Activated naive CD8-positive, alpha-beta T cell treated with anti-CD3 and anti-CD28 coated beads for 36 hours (primary cell): ENCODE data around the gene VIL1. TPM values are rescaled to one million over a fixed set of nuclear protein-coding genes. Genes with fewer than 3 reads are reported as not detected.

Experiments used
- DNase-seq: peaks from one replicate; pipeline ENCODE4 v3.0.0; 2021
- H3K27ac Mint-ChIP-seq: one replicate; pipeline ENCODE4 v1.8.0; 2022; ENCODE audit warnings: mild to moderate bottlenecking, moderate library complexity, mixed read lengths
- H3K27me3 Mint-ChIP-seq: one replicate; pipeline ENCODE4 v1.8.0; 2022; ENCODE audit warnings: mild to moderate bottlenecking, mixed read lengths
- H3K36me3 Mint-ChIP-seq: one replicate; pipeline ENCODE4 v1.8.0; 2021; ENCODE audit warnings: mild to moderate bottlenecking, mixed read lengths
- H3K4me1 Mint-ChIP-seq: one replicate; pipeline ENCODE4 v1.8.0; 2021; ENCODE audit warnings: mixed read lengths
- H3K4me3 Mint-ChIP-seq: one replicate; pipeline ENCODE4 v1.8.0; 2022; ENCODE audit warnings: mild to moderate bottlenecking, moderate library complexity, mixed read lengths
- H3K9me3 Mint-ChIP-seq: one replicate; pipeline ENCODE4 v1.8.0; 2022; ENCODE audit warnings: mixed read lengths
- total RNA-seq, 2 experiments: library from RNA; stranded (reverse); gene quantifications; one replicate each; pipeline ENCODE4 v1.2.3, GENCODE V29; 2021

Gene VIL1
- total RNA-seq, 2 experiments from 2014 or later = not detected

GRCh38 chr2:218399391-218400166, 19.3 kb upstream of the VIL1 start, which contains the start of gene CTDSP1:
Gene CTDSP1, plus strand, starts transcription at chr2:218399868. Its CDS starts 223 bp downstream, at chr2:218400091.
- Mint-ChIP-seq H3K27me3 (peaks cover 5% of the 10 kb centered on the region), H3K4me3 (peak within 1 kb of the TSS; percentile 93), H3K36me3 (peaks cover 13% of the 10 kb centered on the region), H3K27ac (peak within 1 kb of the TSS; percentile 91), H3K9me3 (no peaks in the 10 kb centered on the region), H3K4me1 (peaks cover 32% of the 10 kb centered on the region)
- peak; percentile 94 for DNase-seq

DNA sequence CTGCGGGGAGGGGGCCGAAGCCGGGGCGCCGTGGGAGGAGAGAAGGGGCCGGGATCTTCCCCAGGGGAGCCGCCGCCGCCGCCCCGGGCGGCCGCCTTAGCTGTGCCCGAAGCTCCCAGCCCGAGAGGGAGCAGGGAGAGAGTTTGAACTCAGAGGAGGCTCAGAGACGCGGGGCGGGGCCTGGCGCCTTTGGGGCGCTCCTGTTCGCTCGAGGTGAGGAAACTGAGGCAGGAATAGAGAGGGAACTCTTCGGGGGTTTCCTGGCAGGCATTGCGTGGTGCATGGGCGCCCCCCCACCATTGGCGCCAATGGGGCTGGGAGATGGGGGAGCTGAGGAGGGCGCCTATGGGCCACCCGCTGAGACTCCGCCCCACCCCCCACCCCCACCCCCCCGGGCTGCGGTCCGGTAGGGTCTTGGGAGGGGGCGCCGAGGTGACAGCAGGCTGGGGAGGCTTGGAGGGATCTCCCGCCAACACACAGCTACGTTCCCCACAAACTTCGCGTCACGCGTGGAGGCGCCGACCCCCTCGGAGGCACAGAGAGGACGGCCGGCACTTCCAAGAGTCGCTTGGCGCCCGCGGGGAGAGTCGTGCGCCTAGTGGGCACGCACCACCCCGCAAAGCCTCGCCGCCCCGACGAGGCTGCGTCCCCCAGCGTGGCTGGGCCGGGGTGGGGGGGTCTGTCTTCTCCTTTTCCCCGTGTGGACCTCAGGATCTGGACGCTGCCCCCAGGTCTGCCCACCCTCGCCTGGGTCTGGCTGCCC, 18.6 kb upstream of the VIL1 start:
- Mint-ChIP-seq H3K4me3 (peak overlapping the region; percentile 93), H3K9me3 (no peaks in the 10 kb centered on the region), H3K27ac (peak overlapping the region; percentile 91), H3K36me3 (peaks cover 19% of the 10 kb centered on the region), H3K27me3 (peaks cover 5% of the 10 kb centered on the region), H3K4me1 (peaks cover 35% of the 10 kb centered on the region)
- peak; percentile 45 for DNase-seq

DNA sequence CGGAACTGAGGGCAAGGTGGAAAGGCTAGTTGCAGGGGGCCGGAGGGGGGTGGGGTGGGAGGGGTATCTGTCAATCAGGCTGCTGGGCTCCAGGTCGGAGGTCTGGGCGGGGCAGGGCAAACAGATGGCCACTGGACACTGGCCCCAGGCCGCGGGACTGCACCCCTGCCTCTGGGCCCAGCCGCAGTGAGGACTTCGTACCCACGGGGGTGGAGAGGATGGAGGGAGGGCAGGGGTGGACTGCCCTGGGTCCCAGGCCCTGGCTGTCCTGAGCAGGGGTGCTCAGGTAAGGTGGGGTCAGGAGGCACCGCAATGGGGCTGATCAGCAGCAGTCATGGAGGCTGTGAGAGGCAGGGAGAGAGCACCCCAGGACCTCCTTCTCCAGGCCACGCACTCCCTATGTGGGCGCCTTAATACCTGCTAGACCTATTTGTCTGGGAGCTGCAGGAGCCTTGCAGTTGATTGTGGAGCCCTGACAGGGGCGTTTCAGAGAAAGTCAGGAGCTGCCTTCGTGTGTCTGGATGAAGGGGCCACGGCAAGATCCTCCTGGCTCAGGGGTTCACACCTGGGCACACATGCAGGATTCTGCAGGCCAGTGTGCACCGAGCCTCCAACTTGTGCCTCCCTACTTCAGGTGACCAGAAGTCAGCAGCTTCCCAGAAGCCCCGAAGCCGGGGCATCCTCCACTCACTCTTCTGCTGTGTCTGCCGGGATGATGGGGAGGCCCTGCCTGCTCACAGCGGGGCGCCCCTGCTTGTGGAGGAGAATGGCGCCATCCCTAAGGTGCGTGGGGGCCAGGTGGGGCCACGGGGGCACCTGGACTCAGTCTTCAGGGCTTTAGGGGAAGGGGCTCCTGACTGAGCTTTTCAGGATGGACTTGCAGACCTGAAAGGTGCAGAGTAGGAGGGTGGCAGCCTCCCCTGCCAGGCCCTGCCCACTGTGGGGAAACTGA, 17.7 kb upstream of the VIL1 start:
- Mint-ChIP-seq H3K36me3 (peaks cover 21% of the 10 kb centered on the region), H3K9me3 (no peaks in the 10 kb centered on the region), H3K27ac (no peak overlapping the region), H3K4me3 (peak overlapping the region; percentile 70), H3K4me1 (peaks cover 38% of the 10 kb centered on the region), H3K27me3 (peaks cover 5% of the 10 kb centered on the region)
- DNase-seq = no peak

DNA sequence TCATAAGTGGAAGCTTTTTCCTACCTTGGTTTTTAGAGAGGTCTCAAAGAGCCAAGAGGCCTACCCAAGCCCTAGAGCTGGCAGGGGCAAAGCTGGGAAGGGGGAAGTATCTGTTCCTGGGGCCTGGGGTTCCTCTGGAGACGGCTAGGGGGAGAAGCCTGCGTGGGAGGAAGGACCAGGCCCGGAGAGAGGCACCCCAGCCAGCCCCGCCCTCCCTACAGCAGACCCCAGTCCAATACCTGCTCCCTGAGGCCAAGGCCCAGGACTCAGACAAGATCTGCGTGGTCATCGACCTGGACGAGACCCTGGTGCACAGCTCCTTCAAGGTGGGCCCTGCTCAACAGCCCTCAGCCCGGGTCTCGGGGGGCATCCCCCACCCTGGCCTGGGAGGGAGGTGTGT, 17.0 kb upstream of the VIL1 start:
- no peak for DNase-seq
- Mint-ChIP-seq H3K9me3 (no peaks in the 10 kb centered on the region), H3K36me3 (peaks cover 21% of the 10 kb centered on the region), H3K27ac (no peak overlapping the region), H3K27me3 (peaks cover 5% of the 10 kb centered on the region), H3K4me3 (no peak overlapping the region), H3K4me1 (peaks cover 37% of the 10 kb centered on the region)

DNA sequence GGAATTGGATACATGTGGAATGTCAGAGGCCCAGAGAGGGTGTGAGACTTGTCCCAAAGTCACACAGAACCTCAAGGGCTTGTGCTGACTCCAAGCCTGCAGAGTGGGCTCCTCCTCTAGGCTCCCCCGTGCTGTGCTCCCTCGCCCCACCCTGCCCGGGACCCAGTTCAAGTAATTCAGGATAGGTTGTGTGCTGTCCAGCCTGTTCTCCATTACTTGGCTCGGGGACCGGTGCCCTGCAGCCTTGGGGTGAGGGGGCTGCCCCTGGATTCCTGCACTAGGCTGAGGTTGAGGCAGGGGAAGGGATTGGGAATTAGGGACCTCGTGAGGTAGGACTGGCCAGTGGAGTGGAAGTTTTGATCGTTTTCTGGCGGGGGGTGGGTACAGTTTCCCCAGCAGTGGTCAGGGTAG, 16.4 kb upstream of the VIL1 start:
- DNase-seq = no peak
- Mint-ChIP-seq H3K27ac (no peak overlapping the region), H3K36me3 (peaks cover 21% of the 10 kb centered on the region), H3K4me3 (no peak overlapping the region), H3K4me1 (peaks cover 36% of the 10 kb centered on the region), H3K27me3 (peaks cover 9% of the 10 kb centered on the region), H3K9me3 (no peaks in the 10 kb centered on the region)

DNA sequence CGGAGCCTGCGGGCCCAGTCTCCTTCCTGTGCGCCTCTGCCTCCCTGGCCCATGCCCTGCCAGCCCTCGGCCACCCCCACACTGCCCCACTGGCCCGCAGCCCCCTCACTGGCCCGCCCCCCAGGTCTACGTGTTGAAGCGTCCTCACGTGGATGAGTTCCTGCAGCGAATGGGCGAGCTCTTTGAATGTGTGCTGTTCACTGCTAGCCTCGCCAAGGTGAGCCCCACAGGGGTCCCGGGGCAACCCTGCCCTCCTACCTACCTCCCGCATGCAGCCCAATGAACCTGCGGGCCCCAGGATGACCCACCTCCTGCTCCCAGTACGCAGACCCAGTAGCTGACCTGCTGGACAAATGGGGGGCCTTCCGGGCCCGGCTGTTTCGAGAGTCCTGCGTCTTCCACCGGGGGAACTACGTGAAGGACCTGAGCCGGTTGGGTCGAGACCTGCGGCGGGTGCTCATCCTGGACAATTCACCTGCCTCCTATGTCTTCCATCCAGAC, 16.0 kb upstream of the VIL1 start:
- Mint-ChIP-seq H3K27me3 (peaks cover 8% of the 10 kb centered on the region), H3K27ac (peak overlapping the region; percentile 54), H3K9me3 (no peaks in the 10 kb centered on the region), H3K4me3 (no peak overlapping the region), H3K4me1 (peaks cover 35% of the 10 kb centered on the region), H3K36me3 (peaks cover 21% of the 10 kb centered on the region)
- no peak for DNase-seq

DNA sequence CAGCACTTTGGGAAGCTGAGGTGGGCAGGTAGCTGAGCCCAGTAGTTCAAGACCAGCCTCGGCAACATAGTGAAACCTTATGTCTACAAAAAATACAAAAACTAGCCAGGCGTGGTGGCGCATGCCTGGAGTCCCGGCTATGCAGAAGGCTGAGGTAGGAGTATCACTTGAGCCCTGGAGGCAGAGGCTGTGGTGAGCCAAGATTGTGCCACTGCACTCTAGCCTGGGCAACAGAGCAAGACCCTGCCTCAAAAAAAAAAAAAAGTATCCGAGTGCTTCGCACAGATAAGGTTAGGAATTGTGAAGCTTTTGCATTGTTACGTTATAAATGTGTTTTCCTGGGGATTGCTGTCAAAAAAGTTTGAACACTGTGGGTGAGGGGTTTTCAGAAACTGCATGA, 15.1 kb upstream of the VIL1 start:
- DNase-seq = no peak
- peaks cover 21% of the 10 kb centered on the region for H3K36me3 Mint-ChIP-seq
- no peak overlapping the region for H3K27ac Mint-ChIP-seq
- peaks cover 13% of the 10 kb centered on the region for H3K27me3 Mint-ChIP-seq
- H3K4me3 Mint-ChIP-seq = no peak overlapping the region
- H3K4me1 Mint-ChIP-seq = peaks cover 36% of the 10 kb centered on the region
- H3K9me3 Mint-ChIP-seq = no peaks in the 10 kb centered on the region

DNA sequence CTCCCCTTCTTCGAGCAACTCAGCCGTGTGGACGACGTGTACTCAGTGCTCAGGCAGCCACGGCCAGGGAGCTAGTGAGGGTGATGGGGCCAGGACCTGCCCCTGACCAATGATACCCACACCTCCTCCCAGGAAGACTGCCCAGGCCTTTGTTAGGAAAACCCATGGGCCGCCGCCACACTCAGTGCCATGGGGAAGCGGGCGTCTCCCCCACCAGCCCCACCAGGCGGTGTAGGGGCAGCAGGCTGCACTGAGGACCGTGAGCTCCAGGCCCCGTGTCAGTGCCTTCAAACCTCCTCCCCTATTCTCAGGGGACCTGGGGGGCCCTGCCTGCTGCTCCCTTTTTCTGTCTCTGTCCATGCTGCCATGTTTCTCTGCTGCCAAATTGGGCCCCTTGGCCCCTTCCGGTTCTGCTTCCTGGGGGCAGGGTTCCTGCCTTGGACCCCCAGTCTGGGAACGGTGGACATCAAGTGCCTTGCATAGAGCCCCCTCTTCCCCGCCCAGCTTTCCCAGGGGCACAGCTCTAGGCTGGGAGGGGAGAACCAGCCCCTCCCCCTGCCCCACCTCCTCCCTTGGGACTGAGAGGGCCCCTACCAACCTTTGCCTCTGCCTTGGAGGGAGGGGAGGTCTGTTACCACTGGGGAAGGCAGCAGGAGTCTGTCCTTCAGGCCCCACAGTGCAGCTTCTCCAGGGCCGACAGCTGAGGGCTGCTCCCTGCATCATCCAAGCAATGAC, 14.4 kb upstream of the VIL1 start:
- Mint-ChIP-seq H3K9me3 (no peaks in the 10 kb centered on the region), H3K4me3 (no peak overlapping the region), H3K36me3 (peaks cover 21% of the 10 kb centered on the region), H3K27me3 (peaks cover 13% of the 10 kb centered on the region), H3K27ac (peak overlapping the region; percentile 78), H3K4me1 (peaks cover 36% of the 10 kb centered on the region)
- no peak for DNase-seq

DNA sequence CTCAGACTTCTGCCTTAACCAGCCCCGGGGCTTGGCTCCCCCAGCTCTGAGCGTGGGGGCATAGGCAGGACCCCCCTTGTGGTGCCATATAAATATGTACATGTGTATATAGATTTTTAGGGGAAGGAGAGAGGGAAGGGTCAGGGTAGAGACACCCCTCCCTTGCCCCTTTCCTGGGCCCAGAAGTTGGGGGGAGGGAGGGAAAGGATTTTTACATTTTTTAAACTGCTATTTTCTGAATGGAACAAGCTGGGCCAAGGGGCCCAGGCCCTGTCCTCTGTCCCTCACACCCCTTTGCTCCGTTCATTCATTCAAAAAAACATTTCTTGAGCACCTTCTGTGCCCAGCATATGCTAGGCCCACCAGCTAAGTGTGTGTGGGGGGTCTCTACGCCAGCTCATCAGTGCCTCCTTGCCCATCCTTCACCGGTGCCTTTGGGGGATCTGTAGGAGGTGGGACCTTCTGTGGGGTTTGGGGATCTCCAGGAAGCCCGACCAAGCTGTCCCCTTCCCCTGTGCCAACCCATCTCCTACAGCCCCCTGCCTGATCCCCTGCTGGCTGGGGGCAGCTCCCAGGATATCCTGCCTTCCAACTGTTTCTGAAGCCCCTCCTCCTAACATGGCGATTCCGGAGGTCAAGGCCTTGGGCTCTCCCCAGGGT, 13.7 kb upstream of the VIL1 start:
- peaks cover 13% of the 10 kb centered on the region for H3K27me3 Mint-ChIP-seq
- H3K36me3 Mint-ChIP-seq = peaks cover 20% of the 10 kb centered on the region
- no peak for DNase-seq
- peaks cover 36% of the 10 kb centered on the region for H3K4me1 Mint-ChIP-seq
- H3K4me3 Mint-ChIP-seq = peak overlapping the region; percentile 74
- H3K9me3 Mint-ChIP-seq = no peaks in the 10 kb centered on the region
- H3K27ac Mint-ChIP-seq = peak overlapping the region; percentile 78

- DNase-seq = no peak
- Mint-ChIP-seq H3K4me3 (peak overlapping the region; percentile 74), H3K27me3 (peaks cover 13% of the 10 kb centered on the region), H3K4me1 (peaks cover 36% of the 10 kb centered on the region), H3K36me3 (peaks cover 19% of the 10 kb centered on the region), H3K9me3 (no peaks in the 10 kb centered on the region), H3K27ac (peak overlapping the region; percentile 78)
Observed at GRCh38 chr2:218405746-218406208, 13.1 kb upstream of the VIL1 start.

GRCh38 chr2:218406209-218406948, 12.5 kb upstream of the VIL1 start:
- Mint-ChIP-seq H3K36me3 (peaks cover 19% of the 10 kb centered on the region), H3K4me3 (peak overlapping the region; percentile 74), H3K27ac (peak overlapping the region; percentile 83), H3K9me3 (no peaks in the 10 kb centered on the region), H3K27me3 (peaks cover 13% of the 10 kb centered on the region), H3K4me1 (peaks cover 36% of the 10 kb centered on the region)
- peak; percentile 94 for DNase-seq

DNA sequence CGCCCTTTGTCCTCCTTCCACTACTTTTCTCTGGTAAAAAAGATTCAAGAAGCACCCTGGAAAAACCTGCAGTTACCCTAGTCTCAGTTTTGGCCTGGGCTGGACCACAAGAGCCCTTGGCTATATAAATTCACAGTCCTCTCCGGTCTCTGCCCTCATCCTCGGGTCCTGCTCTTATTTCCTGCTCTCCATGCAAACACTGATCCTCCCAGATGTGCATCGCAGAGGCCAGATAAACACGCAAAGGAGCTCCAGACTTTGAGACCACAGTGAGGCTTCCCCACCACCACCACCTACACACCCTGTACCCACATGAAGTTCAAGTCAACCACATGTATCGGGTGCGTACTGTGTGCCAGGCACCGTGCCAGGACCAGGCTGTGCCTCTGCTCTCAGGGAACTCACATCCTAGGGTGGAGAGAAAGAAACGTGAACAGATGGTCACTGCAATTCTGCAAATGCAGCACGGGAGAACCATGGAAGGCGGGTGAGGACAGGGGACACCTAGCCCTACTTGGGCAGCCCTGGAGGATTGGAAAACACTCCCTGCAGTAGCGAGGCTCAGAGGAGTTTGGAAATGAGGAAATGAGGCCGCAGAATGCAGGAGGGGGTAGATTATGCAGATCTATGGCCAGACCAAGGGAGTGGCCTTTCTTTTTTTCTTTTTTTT, 11.8 kb upstream of the VIL1 start:
- no peaks in the 10 kb centered on the region for H3K9me3 Mint-ChIP-seq
- H3K4me1 Mint-ChIP-seq = peaks cover 34% of the 10 kb centered on the region
- peak overlapping the region; percentile 74 for H3K4me3 Mint-ChIP-seq
- H3K27me3 Mint-ChIP-seq = peaks cover 13% of the 10 kb centered on the region
- DNase-seq = peak; percentile 66
- H3K27ac Mint-ChIP-seq = peak overlapping the region; percentile 83
- H3K36me3 Mint-ChIP-seq = peaks cover 19% of the 10 kb centered on the region
